Stimulated activated CD8-positive, alpha-beta memory T cell treated with anti-CD3 and anti-CD28 coated beads, Interleukin-12 subunit alpha, Interleukin-12 subunit beta, amount 100 ng/mL, for 24 hours (primary cell): Measurements from ENCODE around the gene FOSB.
"Not testable (repeated sequence)": the region's sequence is repeated elsewhere in the genome, so short reads cannot be mapped to it uniquely, and the experiment has no call there.

Experiments used
- DNase-seq: peaks from one replicate; pipeline ENCODE4 v3.0.0-alpha.2; 2020; ENCODE audit errors: extremely low read depth

Gene FOSB

DNA sequence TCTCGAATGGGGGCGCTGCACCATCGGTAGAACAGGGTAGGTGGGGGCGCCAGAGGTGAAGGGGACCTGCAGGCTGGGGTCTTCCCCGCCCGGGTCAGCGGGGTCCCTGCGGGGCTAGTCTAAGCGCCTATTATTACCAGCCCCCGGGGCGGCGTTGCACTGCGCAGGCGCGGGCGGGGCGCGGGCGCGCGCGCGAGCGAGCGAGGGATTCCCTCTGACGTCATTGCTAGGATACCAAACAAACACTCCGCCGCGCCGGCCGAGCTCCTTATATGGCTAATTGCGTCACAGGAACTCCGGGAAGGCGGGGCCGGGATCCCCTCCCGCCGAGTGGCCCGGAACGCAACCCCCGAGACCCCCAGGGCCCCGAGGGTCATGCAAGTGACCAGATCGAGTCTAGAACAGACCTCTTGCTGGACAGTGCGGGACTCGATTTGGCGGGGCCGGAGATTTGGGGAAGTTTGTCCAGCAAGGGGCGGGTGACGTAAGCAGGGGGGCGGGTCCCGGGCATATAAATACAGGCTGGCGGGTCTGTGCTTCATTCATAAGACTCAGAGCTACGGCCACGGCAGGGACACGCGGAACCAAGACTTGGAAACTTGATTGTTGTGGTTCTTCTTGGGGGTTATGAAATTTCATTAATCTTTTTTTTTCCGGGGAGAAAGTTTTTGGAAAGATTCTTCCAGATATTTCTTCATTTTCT is at the start of gene FOSB:
Gene FOSB, plus strand, starts transcription at position 541 of the 703 bp plus-strand sequence. CDS start 591 bp downstream, outside the sequence.
- DNase-seq, result peak; percentile 80

DNA sequence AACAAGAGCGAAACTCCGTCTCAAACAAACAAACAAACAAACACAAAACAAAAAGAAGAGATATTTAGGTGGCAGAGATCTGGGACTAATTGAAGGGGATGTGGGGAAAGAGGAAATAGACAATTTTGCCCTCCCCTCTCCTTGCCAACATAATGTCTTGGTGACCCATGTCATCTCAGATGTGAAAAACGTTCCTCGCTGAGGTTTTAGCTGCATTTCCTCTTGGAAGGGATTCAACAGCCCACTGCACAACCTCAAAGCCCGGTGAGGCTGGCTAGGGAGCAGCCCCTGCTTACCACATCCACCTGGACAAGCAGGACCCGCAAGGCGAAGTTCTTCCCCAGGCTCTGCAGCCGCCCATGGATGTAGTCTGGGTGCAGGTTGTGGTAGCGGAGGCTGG is 49.0 kb upstream of the FOSB start:
- no peak for DNase-seq

DNA sequence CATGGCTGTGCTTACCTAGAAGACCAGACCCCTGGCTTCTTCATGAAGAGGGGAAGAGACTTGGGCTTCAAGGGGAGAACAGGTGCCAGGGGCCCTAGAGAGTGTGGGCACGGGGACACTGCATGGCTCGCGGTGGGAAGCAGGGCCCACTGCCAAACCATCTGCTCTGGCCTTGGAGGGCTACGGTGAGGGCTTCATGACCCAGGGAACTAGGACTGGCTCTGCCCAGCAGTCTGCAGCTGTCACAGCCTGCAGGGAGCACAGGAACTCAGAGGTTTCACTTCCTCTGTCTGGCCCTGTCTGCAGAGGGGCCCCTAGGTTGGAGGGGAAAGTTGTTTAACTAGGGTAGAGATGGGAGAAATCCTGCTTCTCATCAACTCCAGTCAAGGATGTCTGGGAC is 48.4 kb upstream of the FOSB start:
- DNase-seq, result no peak

DNA sequence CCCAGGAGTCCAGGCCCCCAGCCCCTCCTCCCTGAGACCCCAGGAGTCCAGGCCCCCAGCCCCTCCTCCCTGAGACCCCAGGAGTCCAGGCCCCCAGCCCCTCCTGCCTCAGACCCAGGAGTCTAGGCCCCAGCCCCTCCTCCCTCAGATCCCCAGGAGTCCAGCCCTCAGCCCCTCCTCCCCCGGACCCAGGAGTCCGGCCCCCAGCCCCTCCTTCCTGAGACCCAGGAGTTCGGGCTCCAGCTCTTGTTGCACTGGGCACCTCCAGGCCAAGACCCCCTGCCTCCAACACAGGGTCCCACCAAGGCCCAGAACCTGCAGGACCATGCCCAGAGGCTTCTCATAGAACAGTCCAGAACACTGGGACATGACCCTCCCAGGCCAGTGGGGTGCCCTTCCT is 47.9 kb upstream of the FOSB start:
- DNase-seq, result no peak

DNA sequence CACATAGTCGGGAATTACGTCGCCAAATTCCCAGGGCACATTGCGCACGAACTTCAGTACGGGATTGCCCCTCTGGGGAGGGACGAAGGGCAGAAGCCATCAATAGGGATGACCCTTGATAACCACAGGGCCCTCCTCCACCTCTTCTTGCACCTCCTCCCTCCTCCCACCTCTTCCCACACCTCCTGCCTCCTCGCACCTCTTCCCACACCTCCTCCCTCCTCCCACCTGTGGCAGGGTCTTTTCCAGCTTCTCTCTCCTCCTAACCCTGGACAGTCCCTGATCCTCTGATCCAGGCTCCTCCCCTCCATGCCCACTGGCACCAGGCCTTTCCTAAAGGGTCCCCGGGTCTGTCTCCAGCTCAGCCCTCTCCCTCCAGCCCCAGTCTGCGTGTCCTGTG is 47.4 kb upstream of the FOSB start:
- DNase-seq, result no peak

DNA sequence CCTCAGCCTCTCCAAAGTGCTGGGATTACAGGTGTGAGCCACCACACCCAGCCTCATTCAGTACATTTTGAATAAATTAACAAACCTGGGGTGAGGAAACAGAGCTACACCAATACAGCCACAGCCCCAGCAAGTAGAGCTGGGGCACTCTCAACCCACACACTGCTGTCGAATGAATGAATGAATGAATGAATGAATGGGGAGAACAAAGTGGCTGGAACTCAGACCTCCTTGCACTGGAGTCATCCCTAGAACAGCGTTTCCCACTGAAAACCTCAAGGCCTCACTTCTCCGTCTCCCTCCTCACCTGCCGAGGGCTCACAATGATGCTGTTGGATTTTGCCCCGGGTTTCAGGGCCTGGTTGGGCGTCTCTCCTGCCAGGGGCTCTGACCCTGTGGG is 46.9 kb upstream of the FOSB start:
- DNase-seq, result no peak

DNA sequence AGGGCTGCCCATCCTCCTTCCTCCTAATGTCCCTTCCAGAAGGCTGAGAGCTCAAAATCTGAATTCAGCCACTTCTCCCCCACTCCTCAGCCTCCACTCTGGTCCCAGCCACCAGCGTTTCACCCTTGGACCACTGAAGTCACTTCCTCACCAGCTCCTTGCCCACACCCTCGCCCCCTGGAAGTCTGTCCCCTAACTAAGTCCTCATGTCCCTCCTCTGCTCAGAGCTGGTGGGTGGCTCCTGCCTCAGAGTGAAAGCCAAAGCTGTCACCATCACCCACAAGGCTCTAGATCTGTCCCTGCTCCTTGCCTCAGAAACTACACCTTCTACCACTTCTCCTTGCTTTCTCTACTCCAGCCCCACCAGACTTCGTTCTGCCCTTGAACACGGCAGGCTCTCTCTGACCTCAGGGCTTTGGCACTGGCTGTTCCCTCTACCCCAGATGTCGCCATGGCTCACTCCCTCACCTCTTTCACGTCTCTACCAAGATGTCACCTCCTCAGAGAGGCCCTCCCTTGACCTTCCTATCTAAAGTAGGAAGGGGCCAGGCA is 45.8 kb upstream of the FOSB start:
- DNase-seq, result no peak

DNA sequence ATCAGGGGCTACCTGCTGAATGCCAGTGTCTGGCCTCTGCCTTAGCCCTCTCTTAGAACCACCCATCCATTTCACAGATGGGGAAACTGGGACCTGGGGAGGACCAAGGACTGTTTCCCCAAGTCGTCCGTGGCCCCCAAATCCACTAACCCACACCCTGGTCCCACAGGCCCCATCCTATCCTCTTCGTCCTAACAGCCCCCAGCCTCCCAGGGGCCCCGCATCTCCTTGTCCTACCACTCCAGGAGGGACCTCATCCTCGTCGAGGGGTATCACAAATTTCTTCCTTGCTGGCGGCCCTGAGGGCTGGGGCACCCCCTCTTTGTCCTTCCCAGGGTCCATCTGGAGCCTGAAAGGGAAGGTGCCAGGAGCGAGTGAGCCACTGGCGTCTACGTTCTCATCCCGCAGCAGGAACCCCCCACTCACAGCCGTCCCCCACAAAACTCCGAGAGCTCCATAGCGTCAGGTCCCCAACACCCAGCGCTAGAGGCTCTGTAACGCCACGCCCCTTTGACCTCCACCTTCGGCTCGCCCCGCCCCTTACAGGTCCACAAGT is 44.7 kb upstream of the FOSB start:
- DNase-seq, result peak; percentile 69

DNA sequence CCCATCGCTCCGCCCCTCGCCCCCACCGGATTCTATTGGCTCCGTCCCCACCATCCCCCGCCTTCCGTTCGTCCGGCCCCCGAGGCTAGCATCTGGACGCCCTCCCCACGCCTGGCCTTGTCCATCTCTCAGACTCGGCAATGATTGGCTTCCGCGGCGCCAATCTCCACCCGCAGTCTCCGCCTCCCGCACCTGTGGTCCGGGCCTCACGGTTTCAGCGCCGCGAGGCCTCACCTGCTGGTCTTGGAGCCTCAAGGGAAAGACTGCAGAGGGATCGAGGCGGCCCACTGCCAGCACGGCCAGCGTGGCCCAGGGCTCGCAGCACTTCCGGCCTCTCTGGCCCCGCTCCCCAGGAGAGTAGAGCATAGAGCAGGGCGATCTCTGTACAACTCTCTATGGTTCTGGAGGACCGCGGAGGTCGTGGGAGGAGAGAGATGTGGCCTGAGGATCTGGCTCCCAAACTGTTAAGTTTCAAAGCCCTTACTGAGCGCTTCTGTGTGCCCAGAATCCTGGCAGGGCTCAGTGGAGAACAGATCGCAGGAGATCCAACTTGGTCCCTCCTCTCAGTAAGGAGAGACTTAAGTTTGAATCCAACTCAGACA is 44.1 kb upstream of the FOSB start, which contains the start of gene ERCC1:
Gene ERCC1, minus strand, starts transcription at position 329 of the 602 bp plus-strand sequence. CDS start 543 bp downstream, outside the sequence.
- DNase-seq, result no peak

DNA sequence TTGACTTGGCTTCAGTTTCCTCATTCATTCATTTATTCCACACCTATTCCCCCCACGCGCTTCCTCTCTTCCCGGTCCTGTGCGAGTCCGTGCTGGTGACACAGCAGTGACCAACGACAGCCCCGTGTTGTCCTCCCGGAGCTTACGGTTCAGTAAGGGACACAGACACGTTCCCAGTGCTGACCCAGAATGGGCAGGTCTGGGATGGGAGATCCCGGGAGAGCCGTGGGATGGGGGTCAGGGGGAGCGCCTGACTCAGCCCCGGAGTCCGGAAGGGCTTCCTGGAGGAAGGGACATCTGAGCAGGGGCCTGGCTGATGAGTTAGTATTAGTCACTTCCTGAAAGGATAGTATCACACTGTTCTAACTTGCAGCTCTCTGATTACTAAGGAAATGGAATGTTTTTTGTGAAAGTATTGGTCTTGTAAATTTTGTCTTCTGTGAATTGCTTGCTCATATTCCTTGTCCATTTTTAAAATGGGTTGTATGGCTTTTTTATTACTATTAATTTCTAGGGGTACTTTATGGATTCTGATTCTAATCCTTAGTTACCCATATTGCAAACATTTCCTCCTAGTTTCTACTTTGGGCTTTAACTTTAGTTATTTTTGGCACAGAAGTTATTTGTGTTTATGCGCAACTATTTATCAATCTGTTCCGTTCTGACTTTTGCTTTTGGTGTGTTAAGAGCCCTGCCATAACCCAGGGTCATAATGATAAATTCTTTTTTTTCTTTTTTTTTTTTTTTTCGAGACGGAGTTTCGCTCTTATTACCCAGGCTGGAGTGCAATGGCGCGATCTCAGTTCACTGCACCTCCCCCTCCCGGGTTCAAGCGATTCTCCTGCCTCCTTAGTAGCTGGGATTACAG is 43.4 kb upstream of the FOSB start:
- DNase-seq, result no peak

DNA sequence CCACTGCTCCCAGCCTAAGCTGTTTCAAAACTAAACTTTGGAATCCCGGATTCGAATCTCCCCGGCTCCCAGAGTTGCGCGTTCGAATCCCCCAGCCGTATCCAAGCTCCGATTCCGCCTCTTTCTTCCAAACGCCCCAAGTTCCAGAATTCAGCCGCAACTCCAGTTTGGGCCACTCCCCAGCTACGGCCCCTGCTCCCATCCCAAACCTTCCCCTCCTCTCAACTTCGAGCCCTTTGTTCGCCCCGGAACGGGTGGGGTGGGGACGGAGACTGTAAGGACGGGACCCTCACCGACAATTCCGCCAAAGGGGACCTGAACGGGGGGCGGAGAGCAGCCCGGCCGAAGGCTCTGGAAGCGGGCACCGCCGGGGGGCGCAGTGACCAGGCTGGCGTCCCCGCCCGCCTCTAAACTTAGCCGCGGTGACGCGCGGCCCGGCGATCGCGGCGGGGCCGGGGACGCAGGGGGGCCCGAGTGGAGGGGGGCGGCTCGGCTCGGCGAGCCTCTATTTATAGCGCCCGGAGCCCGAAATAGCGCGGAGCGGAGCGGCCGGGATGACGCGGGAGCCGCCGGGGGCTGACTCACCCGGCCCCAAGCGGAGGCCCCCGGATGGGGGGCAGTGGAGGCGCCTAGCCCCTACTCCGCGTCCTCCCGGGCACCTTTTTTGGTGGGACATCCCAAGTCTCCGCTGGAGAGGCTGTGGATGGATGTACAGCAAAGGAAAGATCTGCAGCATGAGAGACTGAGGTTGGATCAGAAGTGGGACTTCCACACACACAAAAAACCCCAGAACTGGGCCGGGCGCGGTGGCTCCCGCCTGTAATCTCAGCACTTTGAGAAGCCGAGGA is 39.2 kb upstream of the FOSB start:
- DNase-seq, result no peak

DNA sequence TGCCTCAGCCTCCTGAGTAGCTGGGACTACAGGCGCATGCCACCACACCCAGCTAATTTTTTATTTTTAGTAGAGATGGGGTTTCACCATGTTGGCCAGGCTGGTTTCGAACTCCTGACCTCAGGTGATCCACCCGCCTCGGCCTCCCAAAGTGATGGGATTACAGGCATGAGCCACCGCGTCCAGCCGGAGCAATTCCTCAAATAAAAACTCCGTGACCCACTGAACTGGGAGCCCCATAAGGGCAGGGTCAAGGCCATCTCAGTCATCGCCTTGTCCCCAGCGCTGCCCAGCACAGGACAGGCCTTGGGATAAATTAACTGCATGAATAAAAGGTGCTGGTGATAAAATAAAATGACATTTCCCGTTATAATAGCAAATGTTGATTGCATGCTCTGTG is 37.9 kb upstream of the FOSB start:
- not testable (repeated sequence) for DNase-seq

DNA sequence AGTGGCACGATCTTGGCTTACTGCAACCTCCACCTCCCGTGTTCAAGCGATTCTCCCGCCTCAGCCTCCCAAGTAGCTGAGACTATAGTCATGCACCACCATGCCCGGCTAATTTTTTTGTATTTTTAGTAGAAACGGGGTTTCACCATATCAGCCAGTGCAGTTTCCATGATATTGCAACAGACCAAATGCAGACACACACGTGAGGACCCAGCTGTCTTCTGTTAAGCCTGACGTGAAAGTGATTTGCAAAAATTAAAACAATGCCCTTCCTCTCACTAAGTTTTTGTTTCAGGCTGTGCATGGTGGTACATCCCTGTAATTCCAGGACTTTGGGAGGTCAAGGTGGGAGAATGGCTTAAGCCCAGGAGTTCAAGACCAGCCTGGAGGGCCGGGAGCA is 36.8 kb upstream of the FOSB start:
- not testable (repeated sequence) for DNase-seq

DNA sequence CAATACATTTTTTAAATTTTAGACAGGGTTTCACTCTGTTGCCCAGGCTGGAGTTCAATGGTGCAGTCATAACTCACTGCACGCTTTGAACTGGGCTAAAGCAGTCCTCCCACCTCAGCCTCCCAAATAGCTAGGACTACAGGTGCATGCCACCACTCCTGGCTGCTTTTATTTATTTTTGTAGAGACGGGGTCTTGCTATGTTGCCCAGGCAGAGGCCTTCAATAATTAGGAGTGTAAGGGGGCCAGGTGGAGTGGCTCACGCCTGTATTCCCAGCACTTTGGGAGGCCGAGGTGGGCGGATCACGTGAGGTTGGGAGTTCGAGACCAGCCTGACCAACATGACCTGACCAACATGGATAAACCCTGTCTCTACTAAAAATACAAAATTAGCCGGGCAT is 35.3 kb upstream of the FOSB start:
- not testable (repeated sequence) for DNase-seq

DNA sequence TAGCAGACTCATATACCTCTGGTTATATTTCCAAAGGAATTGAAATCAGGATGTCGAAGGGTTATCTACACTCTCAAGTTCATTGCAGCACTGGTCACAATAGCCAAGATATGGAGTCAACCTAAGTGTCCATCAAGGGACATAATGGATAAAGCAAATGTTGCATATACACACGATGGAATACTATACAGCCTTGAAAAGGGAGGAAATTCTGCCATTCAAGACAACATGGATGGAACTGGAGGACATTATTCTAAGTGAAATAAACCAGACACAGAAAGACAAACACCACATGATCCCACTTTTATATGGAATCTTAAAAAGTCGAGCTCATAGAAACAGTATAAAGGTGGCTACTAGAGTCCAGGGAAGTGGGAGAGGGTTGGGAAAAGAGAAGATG is 30.5 kb upstream of the FOSB start:
- DNase-seq, result no peak

DNA sequence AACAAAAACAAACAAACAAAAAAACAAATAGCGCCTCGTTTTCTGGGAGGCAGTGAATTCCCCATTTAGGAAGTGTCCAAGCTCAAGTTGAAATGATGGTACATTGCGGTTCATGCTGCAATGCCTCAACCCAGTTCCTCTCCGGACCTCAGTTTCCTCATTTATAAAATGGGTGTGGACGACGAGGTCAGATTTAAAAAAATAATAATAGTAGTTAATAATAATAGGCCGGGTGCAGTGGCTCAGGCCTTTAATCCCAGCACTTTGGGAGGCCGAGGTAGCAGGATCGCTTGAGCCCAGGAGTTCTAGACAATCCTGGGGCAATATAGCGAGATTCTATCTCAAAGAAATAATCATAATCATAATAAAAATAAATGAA is 28.6 kb upstream of the FOSB start:
- no peak for DNase-seq

DNA sequence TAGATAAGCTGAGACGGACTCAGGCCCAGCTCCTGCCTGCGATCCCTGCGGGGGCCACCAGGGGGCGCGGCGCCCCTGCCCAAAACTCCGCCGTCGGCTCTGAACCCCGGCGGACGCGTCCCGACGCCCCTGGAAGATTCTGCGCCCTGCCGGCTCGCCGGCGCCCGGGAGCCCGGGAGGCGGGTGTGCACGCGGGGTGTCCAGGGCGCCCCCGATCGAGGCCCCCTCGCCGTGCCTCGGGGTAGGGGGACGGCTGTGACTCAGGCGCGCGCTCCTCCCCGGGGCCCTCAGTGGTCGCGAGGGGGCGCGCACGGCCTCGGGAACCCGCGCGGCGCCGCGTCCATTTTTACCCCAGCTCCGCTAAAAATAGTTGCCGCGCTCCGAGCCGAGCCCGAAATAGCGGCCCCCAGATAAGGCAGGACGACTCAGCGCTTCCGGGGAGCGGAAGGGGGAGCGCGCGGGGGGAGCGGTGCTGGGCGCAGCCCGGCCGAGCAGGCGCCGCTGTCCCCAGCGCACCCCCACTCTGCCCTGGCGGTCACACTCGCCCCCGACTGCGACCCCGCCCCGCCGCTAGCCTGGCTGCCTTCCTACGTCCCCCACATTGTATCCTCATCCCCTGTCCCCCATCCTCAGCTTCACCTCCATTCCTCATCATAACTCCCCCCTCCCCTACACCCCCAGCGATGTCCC is 28.1 kb upstream of the FOSB start:
- no peak for DNase-seq

DNA sequence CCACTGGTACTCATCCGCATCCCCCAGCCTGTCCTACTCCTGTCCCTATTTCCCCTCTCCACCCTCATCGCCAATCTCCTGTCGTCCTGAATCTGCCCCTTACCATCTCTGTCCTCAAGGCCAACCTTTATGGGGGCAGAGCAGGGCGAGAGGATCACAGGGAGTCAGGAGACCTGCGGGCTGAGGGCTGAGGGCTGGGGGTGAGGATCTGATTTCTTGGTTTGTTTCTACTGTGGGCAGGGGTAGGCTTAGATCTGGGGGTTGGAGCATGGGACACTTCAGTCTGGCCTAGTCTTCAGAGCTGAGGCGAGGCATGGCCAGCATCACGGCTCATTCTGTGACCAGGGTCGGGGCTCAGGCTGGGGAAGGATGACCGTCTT is 27.5 kb upstream of the FOSB start:
- no peak for DNase-seq

DNA sequence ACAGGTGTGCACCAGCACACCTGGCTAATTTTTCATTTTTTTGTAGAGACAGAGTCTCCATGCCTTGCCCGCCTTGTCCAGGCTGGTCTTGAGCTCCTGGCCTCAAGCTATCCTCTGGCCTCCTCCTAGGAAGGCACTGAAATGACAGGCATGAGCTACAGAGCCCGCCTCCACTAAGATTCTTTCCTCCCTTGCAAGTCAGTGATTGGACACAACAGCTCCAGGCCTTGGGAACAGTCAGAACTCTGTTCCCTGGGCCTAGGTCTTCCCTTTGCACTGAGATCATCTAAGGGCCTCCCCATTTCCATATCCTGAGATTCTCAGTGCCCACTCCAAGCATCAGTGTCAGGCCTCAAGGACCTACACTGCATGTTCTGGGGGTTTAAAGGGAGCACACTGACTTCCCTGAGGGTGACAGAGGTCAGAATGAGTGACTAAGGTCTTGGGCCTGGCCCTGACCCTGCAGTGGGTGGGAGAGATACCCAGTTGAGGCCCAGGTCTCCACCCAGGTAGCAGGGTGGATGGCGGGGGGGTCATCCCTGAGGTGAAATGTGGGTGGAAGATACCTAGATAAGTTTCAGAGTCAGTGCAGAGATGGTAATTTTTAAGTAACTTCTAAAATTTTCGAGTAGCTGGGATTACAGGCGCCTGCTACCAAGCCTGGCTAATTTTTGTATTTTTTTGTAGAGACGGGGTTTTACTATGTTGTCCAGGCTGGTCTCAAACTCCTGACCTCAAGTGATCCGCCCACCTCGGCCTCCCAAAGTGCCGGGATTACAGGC is 26.7 kb upstream of the FOSB start:
- no peak for DNase-seq

DNA sequence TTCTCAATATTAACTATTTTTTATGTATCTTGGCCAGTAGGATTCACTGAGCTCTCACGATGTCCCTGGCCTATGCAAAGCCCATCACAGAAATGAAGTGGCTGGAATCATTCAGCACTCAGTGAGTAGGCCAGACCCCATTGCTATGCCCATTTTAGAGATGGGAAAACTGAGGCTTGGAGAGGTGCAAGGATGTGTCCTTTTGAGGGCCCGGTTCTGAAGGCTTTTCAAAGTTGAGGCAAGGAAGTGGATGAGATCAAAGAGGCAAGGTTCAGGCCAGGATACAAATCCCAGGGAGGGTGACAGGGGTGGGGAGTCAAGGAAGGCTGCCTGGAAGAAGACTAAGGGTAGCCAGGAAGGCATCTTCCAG is 25.4 kb upstream of the FOSB start:
- no peak for DNase-seq
